Activated CD4-positive, alpha-beta memory T cell treated with anti-CD3 and anti-CD28 coated beads, Interleukin-2, amount 10 ng/mL, durations not matched to agents 7 days and 5 days (primary cell): ENCODE data around the gene WDR11. TPM values are rescaled to one million over a fixed set of nuclear protein-coding genes. Genes with fewer than 3 reads are reported as not detected.

Experiments used
- CTCF ChIA-PET: fragments of 350-600 bp; sonication (Branson Sonifier 250); formaldehyde crosslinking; loops from one replicate; lab custom pipeline; 2021; ENCODE audit warnings: antibody characterized with exemption, inconsistent platforms; lab: Charles Lee
- POLR2A ChIA-PET: fragments of 350-600 bp; sonication (Branson Sonifier 250); formaldehyde crosslinking; loops from one replicate; lab custom pipeline; 2021; ENCODE audit warnings: antibody characterized with exemption; lab: Charles Lee
- DNase-seq: peaks from one replicate; pipeline ENCODE4 v3.0.0-alpha.2; 2020
- H3K27ac Mint-ChIP-seq: one replicate; pipeline ENCODE4 v1.8.0; 2021; ENCODE audit warnings: mild to moderate bottlenecking, mixed read lengths
- H3K27me3 Mint-ChIP-seq: one replicate; pipeline ENCODE4 v1.8.0; 2021; ENCODE audit warnings: mixed read lengths
- H3K36me3 Mint-ChIP-seq: one replicate; pipeline ENCODE4 v1.8.0; 2021; ENCODE audit warnings: low read depth, mixed read lengths
- H3K4me1 Mint-ChIP-seq: one replicate; pipeline ENCODE4 v1.8.0; 2021; ENCODE audit warnings: mixed read lengths
- H3K4me3 Mint-ChIP-seq: one replicate; pipeline ENCODE4 v1.8.0; 2021; ENCODE audit warnings: mild to moderate bottlenecking, mixed read lengths
- H3K9me3 Mint-ChIP-seq: one replicate; pipeline ENCODE4 v1.8.0; 2021; ENCODE audit warnings: mixed read lengths
- total RNA-seq, 2 experiments: library from RNA; stranded (reverse); gene quantifications; one replicate each; pipeline ENCODE4 v1.2.3, GENCODE V29; 2021

The WDR11 gene
- total RNA-seq, 2 experiments from 2014 or later = 41.5 to 47.0 TPM

- no peaks in the 10 kb centered on the region for H3K9me3 Mint-ChIP-seq
- no peak overlapping the region for H3K27ac Mint-ChIP-seq
- no peak overlapping the region for H3K4me3 Mint-ChIP-seq
- no peaks in the 10 kb centered on the region for H3K36me3 Mint-ChIP-seq
- CTCF ChIA-PET = interaction anchor here (0.5 to 1.2 kb wide), 2 partner anchors 8 to 9 kb away, joined by 3 to 6 read pairs; no protein-coding TSS in a partner anchor
- H3K4me1 Mint-ChIP-seq = no peaks in the 10 kb centered on the region
- POLR2A ChIA-PET = no interaction called here
- no peaks in the 10 kb centered on the region for H3K27me3 Mint-ChIP-seq
- DNase-seq = no peak
These were observed 25.0 kb upstream of the WDR11 start for GRCh38 chr10:120825878-120826769.

- Mint-ChIP-seq H3K27me3 (peaks cover 5% of the 10 kb centered on the region), H3K36me3 (no peaks in the 10 kb centered on the region), H3K4me1 (no peaks in the 10 kb centered on the region), H3K27ac (no peak overlapping the region), H3K4me3 (no peak overlapping the region), H3K9me3 (no peaks in the 10 kb centered on the region)
- POLR2A ChIA-PET = no interaction called here
- DNase-seq = no peak
- CTCF ChIA-PET = no interaction called here
These were observed 23.8 kb upstream of the WDR11 start for GRCh38 chr10:120827251-120827875.

GRCh38 chr10:120828763-120829319 lies 22.3 kb upstream of the WDR11 start:
- ChIA-PET POLR2A (no interaction called here), CTCF (no interaction called here)
- Mint-ChIP-seq H3K27me3 (peaks cover 5% of the 10 kb centered on the region), H3K4me1 (no peaks in the 10 kb centered on the region), H3K4me3 (no peak overlapping the region), H3K9me3 (no peaks in the 10 kb centered on the region), H3K36me3 (no peaks in the 10 kb centered on the region), H3K27ac (no peak overlapping the region)
- DNase-seq = no peak

GRCh38 chr10:120832106-120832505 lies 19.1 kb upstream of the WDR11 start:
- H3K27ac Mint-ChIP-seq = no peak overlapping the region
- H3K27me3 Mint-ChIP-seq = peaks cover 5% of the 10 kb centered on the region
- no peak for DNase-seq
- ChIA-PET CTCF (no interaction called here), POLR2A (no interaction called here)
- no peaks in the 10 kb centered on the region for H3K9me3 Mint-ChIP-seq
- no peaks in the 10 kb centered on the region for H3K36me3 Mint-ChIP-seq
- no peaks in the 10 kb centered on the region for H3K4me1 Mint-ChIP-seq
- H3K4me3 Mint-ChIP-seq = no peak overlapping the region

- ChIA-PET POLR2A (interaction anchor here (1.0 kb wide), 1 partner anchor 24 kb away, joined by 4 read pairs; no protein-coding TSS in a partner anchor), CTCF (no interaction called here)
- peaks cover 8% of the 10 kb centered on the region for H3K27me3 Mint-ChIP-seq
- H3K36me3 Mint-ChIP-seq = no peaks in the 10 kb centered on the region
- H3K9me3 Mint-ChIP-seq = no peaks in the 10 kb centered on the region
- no peaks in the 10 kb centered on the region for H3K4me1 Mint-ChIP-seq
- DNase-seq = no peak
- H3K27ac Mint-ChIP-seq = no peak overlapping the region
- H3K4me3 Mint-ChIP-seq = no peak overlapping the region
These were observed 17.8 kb upstream of the WDR11 start for GRCh38 chr10:120833222-120833928.

- H3K4me3 Mint-ChIP-seq = no peak overlapping the region
- no peak for DNase-seq
- H3K27ac Mint-ChIP-seq = no peak overlapping the region
- ChIA-PET CTCF (no interaction called here), POLR2A (no interaction called here)
- no peaks in the 10 kb centered on the region for H3K9me3 Mint-ChIP-seq
- H3K36me3 Mint-ChIP-seq = no peaks in the 10 kb centered on the region
- peaks cover 8% of the 10 kb centered on the region for H3K27me3 Mint-ChIP-seq
- no peaks in the 10 kb centered on the region for H3K4me1 Mint-ChIP-seq
These were observed 15.6 kb upstream of the WDR11 start for GRCh38 chr10:120835603-120836002.

- no peak for DNase-seq
- Mint-ChIP-seq H3K36me3 (no peaks in the 10 kb centered on the region), H3K4me1 (no peaks in the 10 kb centered on the region), H3K27ac (no peak overlapping the region), H3K4me3 (no peak overlapping the region), H3K9me3 (no peaks in the 10 kb centered on the region), H3K27me3 (peaks cover 7% of the 10 kb centered on the region)
- POLR2A ChIA-PET = no interaction called here
- CTCF ChIA-PET = no interaction called here
These were observed 12.2 kb upstream of the WDR11 start for GRCh38 chr10:120838941-120839340.

GRCh38 chr10:120841522-120842189 lies 9.5 kb upstream of the WDR11 start:
- no peak overlapping the region for H3K27ac Mint-ChIP-seq
- peaks cover 7% of the 10 kb centered on the region for H3K27me3 Mint-ChIP-seq
- no peaks in the 10 kb centered on the region for H3K9me3 Mint-ChIP-seq
- ChIA-PET POLR2A (interaction anchor here (1.7 kb wide), 1 partner anchor 10 kb away, joined by 6 read pairs; the partner anchor contains the start of gene WDR11), CTCF (no interaction called here)
- no peaks in the 10 kb centered on the region for H3K36me3 Mint-ChIP-seq
- DNase-seq = no peak
- H3K4me1 Mint-ChIP-seq = no peaks in the 10 kb centered on the region
- no peak overlapping the region for H3K4me3 Mint-ChIP-seq

GRCh38 chr10:120854388-120854787 lies 3.2 kb downstream of the WDR11 start:
- ChIA-PET CTCF (no interaction called here), POLR2A (no interaction called here)
- no peak overlapping the region for H3K4me3 Mint-ChIP-seq
- peaks cover 2% of the 10 kb centered on the region for H3K9me3 Mint-ChIP-seq
- H3K4me1 Mint-ChIP-seq = peaks cover 39% of the 10 kb centered on the region
- H3K36me3 Mint-ChIP-seq = peaks cover 38% of the 10 kb centered on the region
- H3K27me3 Mint-ChIP-seq = no peaks in the 10 kb centered on the region
- H3K27ac Mint-ChIP-seq = no peak overlapping the region
- DNase-seq = no peak

GRCh38 chr10:120861178-120861855 lies 10.2 kb downstream of the WDR11 start:
- ChIA-PET CTCF (interaction anchor here (2.0 kb wide), 1 partner anchor 9 kb away, joined by 4 read pairs; no protein-coding TSS in a partner anchor), POLR2A (no interaction called here)

GRCh38 chr10:120873741-120874140 lies 22.6 kb downstream of the WDR11 start:
- Mint-ChIP-seq H3K27me3 (no peaks in the 10 kb centered on the region), H3K4me1 (peaks cover 1% of the 10 kb centered on the region), H3K27ac (no peak overlapping the region), H3K4me3 (no peak overlapping the region), H3K9me3 (peaks cover 3% of the 10 kb centered on the region), H3K36me3 (peaks cover 45% of the 10 kb centered on the region)
- DNase-seq = no peak
- POLR2A ChIA-PET = interaction anchor here (1.4 kb wide), 1 partner anchor 22 kb away, joined by 3 read pairs; the partner anchor contains the start of gene WDR11
- CTCF ChIA-PET = no interaction called here

More at GRCh38 chr10:120861178-120861855, 10.2 kb downstream of the WDR11 start:
- H3K27me3 Mint-ChIP-seq = no peaks in the 10 kb centered on the region
- no peaks in the 10 kb centered on the region for H3K4me1 Mint-ChIP-seq
- H3K9me3 Mint-ChIP-seq = no peaks in the 10 kb centered on the region
- no peak overlapping the region for H3K4me3 Mint-ChIP-seq
- H3K36me3 Mint-ChIP-seq = peaks cover 26% of the 10 kb centered on the region
- DNase-seq = no peak
- no peak overlapping the region for H3K27ac Mint-ChIP-seq

GRCh38 chr10:120883071-120883470 lies 31.9 kb downstream of the WDR11 start:
- no peak overlapping the region for H3K27ac Mint-ChIP-seq
- H3K27me3 Mint-ChIP-seq = no peaks in the 10 kb centered on the region
- peaks cover 30% of the 10 kb centered on the region for H3K36me3 Mint-ChIP-seq
- POLR2A ChIA-PET = no interaction called here
- CTCF ChIA-PET = no interaction called here
- no peaks in the 10 kb centered on the region for H3K4me1 Mint-ChIP-seq
- no peak for DNase-seq
- no peaks in the 10 kb centered on the region for H3K9me3 Mint-ChIP-seq
- no peak overlapping the region for H3K4me3 Mint-ChIP-seq
